B cell (primary cell): Measurements from ENCODE around the gene NUP98. TPM values are rescaled to one million over a fixed set of nuclear protein-coding genes. Genes with fewer than 3 reads are reported as not detected.

Experiments used
- ATAC-seq: fragments of 200-7000 bp; cut with Tn5 transposase; one replicate; pipeline ENCODE4 v1.10.0; 2021; ENCODE audit warnings: low read depth, mild to moderate bottlenecking, moderate number of reproducible peaks, moderate library complexity
- CTCF ChIA-PET: fragments of 350-600 bp; sonication (Branson Sonifier 250); formaldehyde crosslinking; loops from one replicate; lab custom pipeline; 2021; ENCODE audit warnings: antibody characterized with exemption, inconsistent platforms; lab: Charles Lee
- POLR2A ChIA-PET: fragments of 350-600 bp; sonication (Branson Sonifier 250); formaldehyde crosslinking; loops from one replicate; lab custom pipeline; 2021; ENCODE audit warnings: antibody characterized with exemption; lab: Charles Lee
- DNase-seq: peaks from one replicate; pipeline ENCODE4 v3.0.0; 2013
- H2AFZ ChIP-seq: 2 replicates; pipeline ENCODE4 v1.6.1; 2012; ENCODE audit warnings: mild to moderate bottlenecking, low read depth, low read length; ENCODE audit not compliant: insufficient read depth, poor library complexity, severe bottlenecking
- H3K27ac ChIP-seq, 2 donors: 1 replicate in 1 of 2; 2 replicates in 1 of 2; pipeline ENCODE4 v1.5.1; 2012 to 2013; ENCODE audit warnings: low read length in 2 of 2, mild to moderate bottlenecking in 2 of 2, moderate library complexity in 1 of 2
- H3K27me3 ChIP-seq, 4 experiments: fragments of 200-600 bp in 1 of 4; sonication (generic) in 1 of 4; replicated peaks in 1 of 4; 1 replicate in 2 of 4; 2 replicates in 2 of 4; pipeline versions ENCODE4 v1.6.1 to v1.7.0; 2013 to 2016; ENCODE audit warnings: low read length in 3 of 4, mild to moderate bottlenecking in 2 of 4, mixed read lengths in 1 of 4, moderate library complexity in 1 of 4; ENCODE audit not compliant: insufficient read depth in 4 of 4, control insufficient read depth in 3 of 4; ENCODE audit errors: control extremely low read depth in 1 of 4
- H3K36me3 ChIP-seq, 2 experiments: replicated peaks in 1 of 2; 1 replicate in 1 of 2; 2 replicates in 1 of 2; pipeline versions ENCODE4 v1.6.1 to v1.7.1; 2013; ENCODE audit warnings: low read length in 1 of 2; ENCODE audit not compliant: insufficient read depth in 2 of 2, control insufficient read depth in 1 of 2; ENCODE audit errors: control extremely low read depth in 1 of 2, extremely low read depth in 1 of 2
- H3K4me1 ChIP-seq, 2 donors: fragments of 200-600 bp in 1 of 2; sonication (generic) in 1 of 2; 1 replicate in 1 of 2; 2 replicates in 1 of 2; pipeline versions ENCODE4 v1.5.1 to v1.6.1; 2013 to 2017; ENCODE audit warnings: low read length in 2 of 2; ENCODE audit not compliant: control insufficient read depth in 2 of 2, insufficient read depth in 2 of 2
- H3K4me2 ChIP-seq: replicated peaks from 2 replicates; pipeline ENCODE3; 2012; ENCODE audit warnings: mild to moderate bottlenecking, low read depth, low read length; ENCODE audit not compliant: poor library complexity, severe bottlenecking
- H3K4me3 ChIP-seq, 5 experiments: fragments of 200-600 bp in 1 of 5; sonication (generic) in 1 of 5; 1 replicate in 3 of 5; 2 replicates in 2 of 5; pipeline versions ENCODE4 v1.5.1 to v1.7.0; 2011 to 2016; ENCODE audit warnings: low read length in 4 of 5, mild to moderate bottlenecking in 4 of 5, low read depth in 2 of 5, control low read depth in 1 of 5, moderate library complexity in 1 of 5; ENCODE audit not compliant: insufficient read depth in 1 of 5; ENCODE audit errors: control extremely low read depth in 1 of 5, extremely low read depth in 1 of 5
- H3K79me2 ChIP-seq: fragments of 200-600 bp; sonication (generic); one replicate; pipeline ENCODE4 v1.6.0; 2016; ENCODE audit warnings: low read length; ENCODE audit not compliant: control insufficient read depth, insufficient read depth
- H3K9ac ChIP-seq: fragments of 200-600 bp; sonication (generic); 2 replicates; pipeline ENCODE4 v1.6.1; 2017; ENCODE audit warnings: mild to moderate bottlenecking, low read length, moderate library complexity
- H3K9me3 ChIP-seq, 3 donors: one replicate each; pipeline versions ENCODE4 v1.6.1 to v1.7.1; 2013; ENCODE audit warnings: low read length in 2 of 3; ENCODE audit not compliant: control insufficient read depth in 2 of 3, insufficient read depth in 1 of 3; ENCODE audit errors: control extremely low read depth in 1 of 3
- H4K20me1 ChIP-seq: 2 replicates; pipeline ENCODE4 v1.6.0; 2012; ENCODE audit warnings: mild to moderate bottlenecking, low read length; ENCODE audit not compliant: insufficient read depth, control insufficient read depth, poor library complexity, severe bottlenecking
- H3K27ac Mint-ChIP-seq: one replicate; pipeline ENCODE4 v1.8.0; 2021; ENCODE audit warnings: mixed read lengths
- H3K27me3 Mint-ChIP-seq: one replicate; pipeline ENCODE4 v1.8.0; 2021; ENCODE audit warnings: mixed read lengths
- H3K4me1 Mint-ChIP-seq: one replicate; pipeline ENCODE4 v1.8.0; 2021; ENCODE audit warnings: mixed read lengths
- H3K4me3 Mint-ChIP-seq: one replicate; pipeline ENCODE4 v1.8.0; 2021; ENCODE audit warnings: mixed read lengths
- H3K9me3 Mint-ChIP-seq: one replicate; pipeline ENCODE4 v1.8.0; 2022; ENCODE audit warnings: mixed read lengths; ENCODE audit not compliant: insufficient read depth
- CTCF ChIP-seq: fragments of 200-600 bp; IDR thresholded peaks from one replicate; pipeline ENCODE4 v1.8.0; 2022; ENCODE audit warnings: antibody characterized with exemption, mild to moderate bottlenecking
- EZH2 ChIP-seq: IDR thresholded peaks from 2 replicates; pipeline ENCODE4 v1.6.1; 2012; ENCODE audit warnings: borderline replicate concordance, low read depth, mild to moderate bottlenecking, moderate library complexity, low read length; ENCODE audit not compliant: insufficient read depth, poor library complexity, severe bottlenecking
- WGBS: methylation state at CpG from one replicate; pipeline ENCODE4 v1.1.5; 2013; ENCODE audit warnings: missing lambda C conversion rate; ENCODE audit not compliant: insufficient coverage; 5-methylcytosine and 5-hydroxymethylcytosine counted together
- intact Hi-C: fragments of 100-400 bp; cut with micrococcal nuclease; formaldehyde crosslinking; loops from one replicate; pipeline ENCODE4 v1.10.0; 2022
- polyA plus RNA-seq: library from polyadenylated mRNA; depleted of rRNA; stranded (reverse); fragments of >200 nt; gene quantifications from 2 replicates; pipeline ENCODE4 v1.2.3, GENCODE V29; 2012
- total RNA-seq, 2 donors: library from RNA; stranded (reverse); fragments of 120-200 nt in 1 of 2; gene quantifications; 1 replicate in 1 of 2; 2 replicates in 1 of 2; pipeline versions ENCODE4 v1.2.3 to v1.2.4, GENCODE V29; 2013 to 2022

NUP98 gene
- total and polyA plus RNA-seq, 2 donors (not counting 1 experiment from before 2014, with no cell fraction given), result 99.8 to 111 TPM

GRCh38 chr11:3722100-3722499 is 75.3 kb downstream of the NUP98 start:
- no peaks in the 10 kb centered on the region for H3K4me1 ChIP-seq
- H3K4me2 ChIP-seq, result no peak overlapping the region
- WGBS, result no CpG with 5 or more reads among the region's 2 CpGs
- H3K27ac Mint-ChIP-seq, result no peak overlapping the region
- no peak for ATAC-seq
- intact Hi-C loops, result no loop called here
- H3K4me3 ChIP-seq, result no peak overlapping the region
- DNase-seq, result no peak
- H3K4me3 Mint-ChIP-seq, result no peak overlapping the region
- H3K9me3 Mint-ChIP-seq, result no peaks in the 10 kb centered on the region
- no peak overlapping the region for H3K9ac ChIP-seq
- no peak overlapping the region for H3K27ac ChIP-seq
- H3K36me3 ChIP-seq, result peaks cover 2 to 85% of the 10 kb centered on the region in 2 experiments
- no peaks in the 10 kb centered on the region for H4K20me1 ChIP-seq
- no peak for TF ChIP-seq EZH2
- ChIA-PET CTCF (no interaction called here), POLR2A (no interaction called here)
- H3K4me1 Mint-ChIP-seq, result no peaks in the 10 kb centered on the region
- no peaks in the 10 kb centered on the region for H3K27me3 ChIP-seq
- H3K9me3 ChIP-seq, result peaks cover 0 to 1% (median 0%) of the 10 kb centered on the region in 3 donors
- H3K79me2 ChIP-seq, result no peaks in the 10 kb centered on the region
- no peak overlapping the region for H2AFZ ChIP-seq
- no peaks in the 10 kb centered on the region for H3K27me3 Mint-ChIP-seq

GRCh38 chr11:3720997-3721396 is 76.4 kb downstream of the NUP98 start:
- Mint-ChIP-seq H3K27ac (no peak overlapping the region), H3K9me3 (no peaks in the 10 kb centered on the region), H3K27me3 (no peaks in the 10 kb centered on the region), H3K4me1 (no peaks in the 10 kb centered on the region), H3K4me3 (no peak overlapping the region)
- ATAC-seq, result no peak
- intact Hi-C loops, result no loop called here
- no peak overlapping the region for H3K4me3 ChIP-seq
- no peaks in the 10 kb centered on the region for H3K27me3 ChIP-seq
- TF ChIP-seq CTCF, result no peak
- no peak for TF ChIP-seq EZH2
- H3K9me3 ChIP-seq, result peaks cover 0 to 1% (median 0%) of the 10 kb centered on the region in 3 donors
- POLR2A ChIA-PET, result no interaction called here
- WGBS, result 100% methylated on average over 1 of the region's 2 CpGs
- no peak overlapping the region for H3K9ac ChIP-seq
- H2AFZ ChIP-seq, result no peak overlapping the region
- no peak overlapping the region for H3K4me2 ChIP-seq
- no peak overlapping the region for H3K27ac ChIP-seq
- peaks cover 2 to 87% of the 10 kb centered on the region in 2 experiments for H3K36me3 ChIP-seq
- CTCF ChIA-PET, result interaction anchor here (1.6 kb wide), 1 partner anchor 14 kb away, joined by 3 read pairs; no protein-coding TSS in a partner anchor
- no peaks in the 10 kb centered on the region for H3K79me2 ChIP-seq
- no peaks in the 10 kb centered on the region for H4K20me1 ChIP-seq
- no peak for DNase-seq
- no peaks in the 10 kb centered on the region for H3K4me1 ChIP-seq
